GM12878 (cell line): ENCODE measurements around the gene FOXP1. TPM values are rescaled to one million over a fixed set of nuclear protein-coding genes. Genes with fewer than 3 reads are reported as not detected.

Source experiments
- ATAC-seq: fragments of 200-7000 bp; cut with Tn5 transposase; 3 replicates; pipeline ENCODE4 v1.9.1; 2020; ENCODE audit warnings: mild to moderate bottlenecking, moderate library complexity
- BruUV-seq: library from RNA; stranded (reverse); fragments of 400-500 nt; replicated peaks from 2 replicates; lab custom pipeline; 2021; lab: Mats Ljungman, UMichigan
- CTCF ChIA-PET: fragments of 300-600 bp; sonication (Branson Sonifier 250); formaldehyde crosslinking; extraction: SDS; loops from one replicate; lab custom pipeline; 2021; ENCODE audit warnings: inconsistent platforms; lab: Yijun Ruan, JAX
- POLR2A ChIA-PET: fragments of 350-600 bp; formaldehyde crosslinking; extraction: SDS; loops from one replicate; lab custom pipeline; 2021; ENCODE audit warnings: inconsistent platforms; lab: Charles Lee
- RAD21 ChIA-PET: fragments of 300-600 bp; sonication (Branson Sonifier 250); formaldehyde crosslinking; loops from one replicate; lab custom pipeline; 2023; ENCODE audit warnings: antibody characterized with exemption; ENCODE audit not compliant: unreplicated experiment; lab: Charles Lee
- SMC1A ChIA-PET: fragments of 300-600 bp; sonication (Branson Sonifier 250); formaldehyde crosslinking; loops from one replicate; lab custom pipeline; 2023; ENCODE audit not compliant: unreplicated experiment, uncharacterized antibody; lab: Charles Lee
- DNase-seq: peaks from one replicate; pipeline ENCODE4 v3.0.0-alpha.2; 2011; ENCODE audit warnings: low read depth, low spot score
- FAIRE-seq: peaks from 3 replicates; lab custom pipeline; 2011; peaks lifted over from hg19 to GRCh38; lab: Jason Lieb, UNC
- H2AFZ ChIP-seq: 2 replicates; pipeline ENCODE4 v1.6.0; 2011; ENCODE audit warnings: low read depth, low read length, control low read depth; ENCODE audit not compliant: control insufficient read depth
- H3K27ac ChIP-seq: 2 replicates; pipeline ENCODE4 v1.5.1; 2011; ENCODE audit warnings: control low read depth; ENCODE audit not compliant: control insufficient read depth, insufficient read depth
- H3K27me3 ChIP-seq, 2 experiments: replicated peaks in 1 of 2; 2 replicates each; pipeline versions ENCODE4 v1.6.0 to v1.6.1; 2011; ENCODE audit warnings: low read length in 1 of 2; ENCODE audit not compliant: control insufficient read depth in 2 of 2, insufficient read depth in 2 of 2
- H3K36me3 ChIP-seq, 2 experiments: 2 replicates each; pipeline ENCODE4 v1.5.1; 2011; ENCODE audit warnings: low read length in 1 of 2; ENCODE audit not compliant: control insufficient read depth in 2 of 2, insufficient read depth in 2 of 2
- H3K4me1 ChIP-seq: 2 replicates; pipeline ENCODE4 v1.6.1; 2011; ENCODE audit warnings: mild to moderate bottlenecking, low read length, moderate library complexity, mixed read lengths; ENCODE audit not compliant: control insufficient read depth, insufficient read depth
- H3K4me2 ChIP-seq: 2 replicates; pipeline ENCODE4 v1.6.0; 2011; ENCODE audit warnings: control low read depth; ENCODE audit not compliant: control insufficient read depth, insufficient read depth
- H3K4me3 ChIP-seq: fragments of 200-600 bp; sonication (generic); 2 replicates; pipeline ENCODE4 v1.5.1; 2016
- H3K79me2 ChIP-seq: 2 replicates; pipeline ENCODE4 v1.6.0; 2011; ENCODE audit warnings: low read length; ENCODE audit not compliant: control insufficient read depth, insufficient read depth
- H3K9ac ChIP-seq: 2 replicates; pipeline ENCODE4 v1.8.0; 2011; ENCODE audit warnings: low read length, control low read depth, mixed read lengths; ENCODE audit not compliant: control insufficient read depth, insufficient read depth
- H3K9me3 ChIP-seq: replicated peaks from 3 replicates; pipeline ENCODE4 v1.5.1; 2011; ENCODE audit warnings: mild to moderate bottlenecking, low read length; ENCODE audit not compliant: control insufficient read depth, insufficient read depth
- H4K20me1 ChIP-seq: 2 replicates; pipeline ENCODE4 v1.6.0; 2011; ENCODE audit not compliant: control insufficient read depth, insufficient read depth
- FOS ChIP-seq: IDR thresholded peaks from 3 replicates; pipeline ENCODE4 v1.6.1; 2011; ENCODE audit warnings: borderline replicate concordance; ENCODE audit not compliant: insufficient read length; ENCODE audit errors: extremely low read depth
- IRF4 ChIP-seq: IDR thresholded peaks from 2 replicates; pipeline ENCODE4 v1.6.1; 2011; ENCODE audit warnings: low read depth, low read length
- IRF5 ChIP-seq: fragments of 450-650 bp; IDR thresholded peaks from 2 replicates; pipeline ENCODE4 v1.6.1; 2017; ENCODE audit warnings: borderline replicate concordance
- JUNB ChIP-seq: IDR thresholded peaks from 2 replicates; pipeline ENCODE4 v1.6.1; 2016; ENCODE audit warnings: antibody characterized with exemption, mild to moderate bottlenecking
- JUND ChIP-seq: IDR thresholded peaks from 2 replicates; pipeline ENCODE4 v1.6.1; 2012; ENCODE audit warnings: low read depth, mild to moderate bottlenecking, low read length, improper control_type of control experiment, moderate library complexity
- KAT2A ChIP-seq: conservative IDR thresholded peaks from 2 replicates; pipeline ENCODE4 v1.6.1; 2011; ENCODE audit warnings: low read depth, low read length; ENCODE audit not compliant: control insufficient read depth
- KDM1A ChIP-seq: fragments of 200-600 bp; sonication (generic); IDR thresholded peaks from 2 replicates; pipeline ENCODE4 v1.6.1; 2016; ENCODE audit warnings: borderline replicate concordance
- MXI1 ChIP-seq: fragments of 150-350 bp; IDR thresholded peaks from 2 replicates; pipeline ENCODE4 v1.6.1; 2011; ENCODE audit warnings: low read depth, mild to moderate bottlenecking, inconsistent platforms, low read length, improper control_type of control experiment
- NFIC ChIP-seq: IDR thresholded peaks from 2 replicates; pipeline ENCODE4 v1.6.1; 2012; ENCODE audit warnings: low read depth, mild to moderate bottlenecking, inconsistent platforms, low read length, moderate library complexity
- NFYA ChIP-seq: IDR thresholded peaks from 2 replicates; pipeline ENCODE4 v1.6.1; 2011; ENCODE audit warnings: low read depth, mild to moderate bottlenecking, low read length, improper control_type of control experiment, borderline replicate concordance
- RCOR1 ChIP-seq: conservative IDR thresholded peaks from 2 replicates; pipeline ENCODE4 v1.6.1; 2012; ENCODE audit warnings: low read depth, low read length, improper control_type of control experiment
- SREBF2 ChIP-seq: IDR thresholded peaks from 2 replicates; pipeline ENCODE4 v1.6.1; 2012; ENCODE audit warnings: mild to moderate bottlenecking, low read length
- ZNF687 ChIP-seq: fragments of 450-650 bp; IDR thresholded peaks from 2 replicates; pipeline ENCODE4 v1.6.1; 2017; ENCODE audit warnings: mild to moderate bottlenecking, moderate library complexity
- WGBS: methylation state at CpG from one replicate; pipeline ENCODE4 v1.1.6; 2016; ENCODE audit warnings: low lambda C conversion rate; ENCODE audit not compliant: insufficient replicate concordance, insufficient coverage; ENCODE audit errors: missing lambda C conversion rate; 5-methylcytosine and 5-hydroxymethylcytosine counted together
- in situ Hi-C: fragments of 300-500 bp; cut with MboI; formaldehyde crosslinking; loops from 9 replicates; pipeline ENCODE4 v1.14.3; 2018; ENCODE audit warnings: mixed read lengths
- intact Hi-C: fragments of 100-400 bp; cut with micrococcal nuclease; formaldehyde crosslinking; loops from one replicate; pipeline ENCODE4 v1.14.2; 2022; ENCODE audit not compliant: unreplicated experiment
- polyA plus RNA-seq, 11 experiments: library from polyadenylated mRNA; depleted of rRNA in 4 of 11; unstranded in 6 of 11; stranded (reverse) in 5 of 11; fragments of >200 nt; fragmentation: Nextera tagmentation in 4 of 11; fragmentation: Illumina TruSeq in 1 of 11; extraction: Ambion mirVana in 4 of 11; extraction: Trizol in 1 of 11; gene quantifications; 1 replicate in 1 of 11; 2 replicates in 10 of 11; pipeline versions ENCODE4 v1.2.1 to v1.2.3, GENCODE V29; 2011 to 2016; ENCODE audit warnings: inconsistent platforms in 2 of 11, missing spikeins in 2 of 11, low read depth in 1 of 11
- total RNA-seq, 4 experiments: library from RNA; depleted of rRNA in 3 of 4; stranded (reverse); fragments of >200 nt in 3 of 4; fragmentation: Illumina TruSeq in 1 of 4; extraction: Trizol in 1 of 4; gene quantifications; 2 replicates each; pipeline versions ENCODE4 v1.2.1 to v1.2.3, GENCODE V29; 2013 to 2021
- TF ChIP-seq, protein P1 (sequence below): fragments of 450-650 bp; IDR thresholded peaks from 2 replicates; pipeline ENCODE4 v1.6.1; 2017; ENCODE audit warnings: mild to moderate bottlenecking, moderate library complexity
- TF ChIP-seq, protein P2 (sequence below): fragments of 450-650 bp; IDR thresholded peaks from 2 replicates; pipeline ENCODE4 v1.6.1; 2014; ENCODE audit warnings: mild to moderate bottlenecking

The FOXP1 gene
- total and polyA plus RNA-seq, 10 of the 15 experiments (the other 5 are each of a cell fraction or from before 2014, with no cell fraction given): 0.05 to 1.6 (median 0.20) TPM; not detected in 1

DNA sequence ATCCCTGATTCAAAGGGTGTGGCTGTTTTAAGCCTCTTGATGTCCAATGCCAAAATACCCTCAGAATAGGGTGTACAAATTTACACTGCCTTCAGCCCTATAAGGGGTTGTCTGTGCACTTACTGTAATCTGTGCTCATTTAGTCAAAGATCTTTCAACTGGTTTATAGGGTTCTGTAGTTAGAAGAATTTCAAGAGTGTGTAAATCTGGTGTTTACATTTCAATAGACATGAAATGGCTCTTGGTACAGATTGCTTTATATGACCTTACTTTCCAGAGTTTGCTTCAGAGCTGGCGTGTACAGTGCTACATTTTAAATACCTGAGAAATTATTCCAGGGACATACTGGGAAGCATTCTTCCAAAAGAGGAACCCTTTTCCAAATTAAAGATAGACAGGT lies 399.3 kb downstream of the FOXP1 start:
- DNase-seq: no peak
- intact Hi-C loops: no loop called here
- SMC1A ChIA-PET: no interaction called here
- H3K4me2 ChIP-seq: no peak overlapping the region
- no TSS peak for BruUV-seq
- no peak for ATAC-seq
- RAD21 ChIA-PET: no interaction called here
- H2AFZ ChIP-seq: no peak overlapping the region
- 50% methylated on average over 1 of the region's 1 CpG for WGBS
- in situ Hi-C loops: no loop called here
- H3K79me2 ChIP-seq: no peaks in the 10 kb centered on the region
- no peaks in the 10 kb centered on the region for H3K36me3 ChIP-seq
- H3K4me1 ChIP-seq: no peaks in the 10 kb centered on the region
- H3K27ac ChIP-seq: no peak overlapping the region
- H3K4me3 ChIP-seq: no peak overlapping the region
- H3K9ac ChIP-seq: no peak overlapping the region
- no peaks in the 10 kb centered on the region for H3K9me3 ChIP-seq
- no peaks in the 10 kb centered on the region for H3K27me3 ChIP-seq
- CTCF ChIA-PET: no interaction called here
- no peaks in the 10 kb centered on the region for H4K20me1 ChIP-seq
- POLR2A ChIA-PET: no interaction called here
- FAIRE-seq: no peak
- no peak for TF ChIP-seq IRF5
- TF ChIP-seq NFIC: no peak
- no peak for TF ChIP-seq JUNB
- TF ChIP-seq IRF4: no peak
- TF ChIP-seq, protein P1, sequence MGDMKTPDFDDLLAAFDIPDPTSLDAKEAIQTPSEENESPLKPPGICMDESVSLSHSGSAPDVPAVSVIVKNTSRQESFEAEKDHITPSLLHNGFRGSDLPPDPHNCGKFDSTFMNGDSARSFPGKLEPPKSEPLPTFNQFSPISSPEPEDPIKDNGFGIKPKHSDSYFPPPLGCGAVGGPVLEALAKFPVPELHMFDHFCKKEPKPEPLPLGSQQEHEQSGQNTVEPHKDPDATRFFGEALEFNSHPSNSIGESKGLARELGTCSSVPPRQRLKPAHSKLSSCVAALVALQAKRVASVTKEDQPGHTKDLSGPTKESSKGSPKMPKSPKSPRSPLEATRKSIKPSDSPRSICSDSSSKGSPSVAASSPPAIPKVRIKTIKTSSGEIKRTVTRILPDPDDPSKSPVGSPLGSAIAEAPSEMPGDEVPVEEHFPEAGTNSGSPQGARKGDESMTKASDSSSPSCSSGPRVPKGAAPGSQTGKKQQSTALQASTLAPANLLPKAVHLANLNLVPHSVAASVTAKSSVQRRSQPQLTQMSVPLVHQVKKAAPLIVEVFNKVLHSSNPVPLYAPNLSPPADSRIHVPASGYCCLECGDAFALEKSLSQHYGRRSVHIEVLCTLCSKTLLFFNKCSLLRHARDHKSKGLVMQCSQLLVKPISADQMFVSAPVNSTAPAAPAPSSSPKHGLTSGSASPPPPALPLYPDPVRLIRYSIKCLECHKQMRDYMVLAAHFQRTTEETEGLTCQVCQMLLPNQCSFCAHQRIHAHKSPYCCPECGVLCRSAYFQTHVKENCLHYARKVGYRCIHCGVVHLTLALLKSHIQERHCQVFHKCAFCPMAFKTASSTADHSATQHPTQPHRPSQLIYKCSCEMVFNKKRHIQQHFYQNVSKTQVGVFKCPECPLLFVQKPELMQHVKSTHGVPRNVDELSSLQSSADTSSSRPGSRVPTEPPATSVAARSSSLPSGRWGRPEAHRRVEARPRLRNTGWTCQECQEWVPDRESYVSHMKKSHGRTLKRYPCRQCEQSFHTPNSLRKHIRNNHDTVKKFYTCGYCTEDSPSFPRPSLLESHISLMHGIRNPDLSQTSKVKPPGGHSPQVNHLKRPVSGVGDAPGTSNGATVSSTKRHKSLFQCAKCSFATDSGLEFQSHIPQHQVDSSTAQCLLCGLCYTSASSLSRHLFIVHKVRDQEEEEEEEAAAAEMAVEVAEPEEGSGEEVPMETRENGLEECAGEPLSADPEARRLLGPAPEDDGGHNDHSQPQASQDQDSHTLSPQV: no peak
- no peak for TF ChIP-seq ZNF687
- TF ChIP-seq MXI1: no peak
- no peak for TF ChIP-seq KDM1A
- no peak for TF ChIP-seq NFYA
- TF ChIP-seq RCOR1: no peak
- no peak for TF ChIP-seq SREBF2
- no peak for TF ChIP-seq KAT2A
- TF ChIP-seq, protein P2, sequence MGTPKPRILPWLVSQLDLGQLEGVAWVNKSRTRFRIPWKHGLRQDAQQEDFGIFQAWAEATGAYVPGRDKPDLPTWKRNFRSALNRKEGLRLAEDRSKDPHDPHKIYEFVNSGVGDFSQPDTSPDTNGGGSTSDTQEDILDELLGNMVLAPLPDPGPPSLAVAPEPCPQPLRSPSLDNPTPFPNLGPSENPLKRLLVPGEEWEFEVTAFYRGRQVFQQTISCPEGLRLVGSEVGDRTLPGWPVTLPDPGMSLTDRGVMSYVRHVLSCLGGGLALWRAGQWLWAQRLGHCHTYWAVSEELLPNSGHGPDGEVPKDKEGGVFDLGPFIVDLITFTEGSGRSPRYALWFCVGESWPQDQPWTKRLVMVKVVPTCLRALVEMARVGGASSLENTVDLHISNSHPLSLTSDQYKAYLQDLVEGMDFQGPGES: no peak
- TF ChIP-seq JUND: no peak
- TF ChIP-seq FOS: no peak
